H1 (cell line): ENCODE results near the gene GUCY1A2. TPM values are rescaled to one million over a fixed set of nuclear protein-coding genes. Genes with fewer than 3 reads are reported as not detected.

Experiments used
- CTCF ChIA-PET: fragments of 300-600 bp; sonication (Branson Sonifier 250); formaldehyde crosslinking; loops from one replicate; lab custom pipeline; 2021; ENCODE audit not compliant: partially characterized antibody; lab: Charles Lee
- POLR2A ChIA-PET: fragments of 300-600 bp; sonication (Branson Sonifier 250); formaldehyde crosslinking; loops from one replicate; lab custom pipeline; 2021; ENCODE audit warnings: inconsistent platforms; ENCODE audit not compliant: partially characterized antibody; lab: Charles Lee
- DNase-seq, 2 experiments: peaks; one replicate each; pipeline versions ENCODE4 v3.0.0 to v3.0.0-alpha.2; 2010 to 2022; ENCODE audit warnings: low spot score in 2 of 2, low read depth in 1 of 2, mixed read lengths in 1 of 2
- FAIRE-seq: peaks from 2 replicates; lab custom pipeline; 2011; peaks lifted over from hg19 to GRCh38; lab: Jason Lieb, UNC
- H2AFZ ChIP-seq: 2 replicates; pipeline ENCODE4 v1.8.1; 2012; ENCODE audit warnings: low read length, inconsistent platforms
- H2AK5ac ChIP-seq: 2 replicates; pipeline ENCODE4 v1.6.1; 2013; ENCODE audit warnings: low read depth, low read length
- H2BK120ac ChIP-seq: replicated peaks from 2 replicates; pipeline ENCODE3; 2013; ENCODE audit warnings: low read depth, low read length, inconsistent platforms
- H2BK12ac ChIP-seq: 2 replicates; pipeline ENCODE4 v1.6.1; 2013; ENCODE audit warnings: low read depth, low read length
- H2BK15ac ChIP-seq: 2 replicates; pipeline ENCODE4 v1.6.1; 2013; ENCODE audit warnings: low read length
- H2BK20ac ChIP-seq: 2 replicates; pipeline ENCODE4 v1.6.1; 2013; ENCODE audit warnings: low read length
- H2BK5ac ChIP-seq: 2 replicates; pipeline ENCODE4 v1.6.1; 2013; ENCODE audit warnings: low read depth, low read length
- H3K14ac ChIP-seq: 2 replicates; pipeline ENCODE4 v1.6.1; 2013; ENCODE audit warnings: inconsistent platforms; ENCODE audit not compliant: insufficient read length
- H3K18ac ChIP-seq: 2 replicates; pipeline ENCODE4 v1.6.1; 2013; ENCODE audit warnings: low read length; ENCODE audit errors: extremely low read depth
- H3K23ac ChIP-seq: 2 replicates; pipeline ENCODE4 v1.6.1; 2013; ENCODE audit warnings: inconsistent platforms; ENCODE audit not compliant: insufficient read length
- H3K23me2 ChIP-seq: 2 replicates; pipeline ENCODE4 v1.6.1; 2013; ENCODE audit warnings: low read depth, low read length
- H3K27ac ChIP-seq: 2 replicates; pipeline ENCODE4 v1.6.1; 2011; ENCODE audit warnings: low read depth, low read length, inconsistent platforms
- H3K27me3 ChIP-seq, 4 experiments: replicated peaks in 1 of 4; 1 replicate in 1 of 4; 2 replicates in 3 of 4; pipeline versions ENCODE4 v1.6.1 to v1.8.1; 2011 to 2013; ENCODE audit warnings: low read length in 3 of 4, mild to moderate bottlenecking in 3 of 4, inconsistent platforms in 2 of 4, mixed read lengths in 2 of 4, moderate library complexity in 1 of 4; ENCODE audit not compliant: control insufficient read depth in 3 of 4, insufficient read depth in 3 of 4; ENCODE audit errors: extremely low read depth in 1 of 4
- H3K36me3 ChIP-seq, 4 experiments: 2 replicates each; pipeline versions ENCODE4 v1.6.1 to v1.8.1; 2011 to 2013; ENCODE audit warnings: mild to moderate bottlenecking in 4 of 4, low read length in 3 of 4, moderate library complexity in 2 of 4, control low read depth in 1 of 4, inconsistent platforms in 1 of 4; ENCODE audit not compliant: insufficient read depth in 4 of 4, control insufficient read depth in 2 of 4
- H3K4ac ChIP-seq: replicated peaks from 2 replicates; pipeline ENCODE3; 2013; ENCODE audit warnings: low read length, low read depth, mixed read lengths, inconsistent platforms; ENCODE audit not compliant: insufficient read length
- H3K4me1 ChIP-seq, 4 experiments: replicated peaks in 1 of 4; 1 replicate in 1 of 4; 2 replicates in 3 of 4; pipeline versions ENCODE4 v1.6.1 to v1.8.1; 2011 to 2013; ENCODE audit warnings: low read length in 3 of 4, inconsistent platforms in 2 of 4, mixed read lengths in 1 of 4; ENCODE audit not compliant: insufficient read depth in 4 of 4, control insufficient read depth in 3 of 4
- H3K4me2 ChIP-seq, 2 experiments: 2 replicates each; pipeline versions ENCODE4 v1.6.1 to v1.8.1; 2011 to 2013; ENCODE audit warnings: low read depth in 2 of 2, low read length in 2 of 2, control low read depth in 1 of 2, inconsistent platforms in 1 of 2, mild to moderate bottlenecking in 1 of 2; ENCODE audit not compliant: insufficient read depth in 1 of 2
- H3K4me3 ChIP-seq, 4 experiments: fragments of 200-600, 300-600 bp in 1 of 4; sonication (generic), shearing (Covaris generic), sonication (Bioruptor Twin) in 1 of 4; 2 replicates each; pipeline versions ENCODE4 v1.5.1 to v1.8.1; 2011 to 2016; ENCODE audit warnings: low read length in 4 of 4, low read depth in 3 of 4, control low read depth in 2 of 4, inconsistent platforms in 2 of 4, mild to moderate bottlenecking in 2 of 4, mixed read lengths in 1 of 4, moderate library complexity in 1 of 4; ENCODE audit not compliant: insufficient read depth in 2 of 4; ENCODE audit errors: extremely low read depth in 1 of 4
- H3K56ac ChIP-seq: replicated peaks from 2 replicates; pipeline ENCODE3; 2013; ENCODE audit warnings: low read depth, mild to moderate bottlenecking, mixed read lengths, low read length, inconsistent platforms; ENCODE audit not compliant: insufficient read length
- H3K79me1 ChIP-seq: 2 replicates; pipeline ENCODE4 v1.6.1; 2013; ENCODE audit warnings: low read depth, low read length, control low read depth
- H3K79me2 ChIP-seq, 2 experiments: 2 replicates each; pipeline versions ENCODE4 v1.6.1 to v1.8.1; 2012 to 2013; ENCODE audit warnings: low read length in 2 of 2, mild to moderate bottlenecking in 2 of 2, inconsistent platforms in 1 of 2; ENCODE audit not compliant: insufficient read depth in 2 of 2, control insufficient read depth in 1 of 2
- H3K9ac ChIP-seq, 4 experiments: replicated peaks in 1 of 4; 1 replicate in 1 of 4; 2 replicates in 3 of 4; pipeline versions ENCODE4 v1.6.1 to v1.8.1; 2011 to 2013; ENCODE audit warnings: low read depth in 3 of 4, low read length in 3 of 4, control low read depth in 2 of 4, mild to moderate bottlenecking in 2 of 4, moderate library complexity in 2 of 4, inconsistent platforms in 1 of 4; ENCODE audit errors: extremely low read depth in 1 of 4
- H3K9me3 ChIP-seq, 2 experiments: 2 replicates each; pipeline versions ENCODE4 v1.6.1 to v1.8.1; 2012 to 2013; ENCODE audit warnings: mild to moderate bottlenecking in 2 of 2, moderate library complexity in 2 of 2, control low read depth in 1 of 2, inconsistent platforms in 1 of 2, low read depth in 1 of 2, low read length in 1 of 2, mixed read lengths in 1 of 2; ENCODE audit not compliant: insufficient read depth in 2 of 2
- H4K20me1 ChIP-seq, 2 experiments: replicated peaks in 1 of 2; 2 replicates each; pipeline versions ENCODE3 to v1.8.1; 2011 to 2013; ENCODE audit warnings: inconsistent platforms in 2 of 2, low read length in 2 of 2, mild to moderate bottlenecking in 1 of 2; ENCODE audit not compliant: insufficient read depth in 2 of 2, control insufficient read depth in 1 of 2
- H4K5ac ChIP-seq: 2 replicates; pipeline ENCODE4 v1.6.1; 2013; ENCODE audit warnings: low read length, low read depth, mixed read lengths, inconsistent platforms; ENCODE audit not compliant: insufficient read length
- H4K8ac ChIP-seq: 2 replicates; pipeline ENCODE4 v1.8.0; 2013; ENCODE audit warnings: mild to moderate bottlenecking, moderate library complexity, low read length, inconsistent platforms; ENCODE audit not compliant: insufficient read depth; ENCODE audit errors: extremely low read depth
- H4K91ac ChIP-seq: replicated peaks from 2 replicates; pipeline ENCODE3; 2013; ENCODE audit warnings: low read length, mixed read lengths, inconsistent platforms; ENCODE audit not compliant: insufficient read length
- MAX ChIP-seq: IDR thresholded peaks from 2 replicates; pipeline ENCODE4 v1.6.1; 2012; ENCODE audit warnings: inconsistent platforms
- POLR2AphosphoS5 ChIP-seq: IDR thresholded peaks from 2 replicates; pipeline ENCODE4 v1.6.1; 2011; ENCODE audit warnings: low read depth, low read length
- RNF2 ChIP-seq: fragments of 200-900, 300-1000 bp; sonication (generic); IDR thresholded peaks from 2 replicates; pipeline ENCODE4 v1.7.1; 2016; ENCODE audit warnings: borderline replicate concordance, low read depth, mild to moderate bottlenecking, antibody characterized with exemption, low read length; ENCODE audit not compliant: poor library complexity, severe bottlenecking; ENCODE audit errors: missing control alignments
- WGBS, 2 experiments: shearing (Covaris generic) in 1 of 2; methylation state at CpG; one replicate each; pipeline versions ENCODE4 v1.1.6 to v1.1.7; 2013 to 2015; ENCODE audit warnings: low lambda C conversion rate in 2 of 2, mixed read lengths in 2 of 2, inconsistent platforms in 1 of 2, low coverage in 1 of 2, missing lambda C conversion rate in 1 of 2; ENCODE audit not compliant: insufficient replicate concordance in 2 of 2, insufficient coverage in 1 of 2, insufficient read length in 1 of 2; ENCODE audit errors: extremely low coverage in 1 of 2, missing lambda C conversion rate in 1 of 2; 5-methylcytosine and 5-hydroxymethylcytosine counted together
- long read RNA-seq, 2 experiments: library from RNA in 1 of 2; library from capped mRNA in 1 of 2; stranded (forward); transcript quantifications; one replicate each; pipeline ENCODE4 v2.0.0, GENCODE V29; 2021; ENCODE audit warnings: inconsistent platforms in 1 of 2
- polyA minus RNA-seq, 3 experiments: library from RNA; depleted of rRNA, polyadenylated mRNA; stranded (reverse); fragments of >200 nt; gene quantifications; 1 replicate in 2 of 3; 2 replicates in 1 of 3; pipeline ENCODE4 v1.2.3, GENCODE V29; 2011
- polyA plus RNA-seq, 7 experiments: library from polyadenylated mRNA; depleted of rRNA in 3 of 7; stranded (reverse) in 5 of 7; unstranded in 2 of 7; fragments of >200 nt in 5 of 7; fragments of 200-250 nt in 2 of 7; gene quantifications; 1 replicate in 5 of 7; 2 replicates in 1 of 7; 4 replicates in 1 of 7; pipeline versions ENCODE4 v1.2.1 to v1.2.3, GENCODE V29; 2011 to 2013; ENCODE audit warnings: missing spikeins in 2 of 7, mixed read lengths in 2 of 7
- total RNA-seq: library from RNA; stranded (reverse); fragmentation: NEBNext Ultra II Directional; extraction: Animal tissue kit (Norgen Biotek cat#: 25700); gene quantifications from 2 replicates; pipeline ENCODE4 v1.2.1, GENCODE V29; 2021
- TF ChIP-seq, protein P1 (sequence below): IDR thresholded peaks from 2 replicates; pipeline ENCODE4 v1.6.1; 2012; ENCODE audit warnings: inconsistent platforms

GUCY1A2 gene, protein sequence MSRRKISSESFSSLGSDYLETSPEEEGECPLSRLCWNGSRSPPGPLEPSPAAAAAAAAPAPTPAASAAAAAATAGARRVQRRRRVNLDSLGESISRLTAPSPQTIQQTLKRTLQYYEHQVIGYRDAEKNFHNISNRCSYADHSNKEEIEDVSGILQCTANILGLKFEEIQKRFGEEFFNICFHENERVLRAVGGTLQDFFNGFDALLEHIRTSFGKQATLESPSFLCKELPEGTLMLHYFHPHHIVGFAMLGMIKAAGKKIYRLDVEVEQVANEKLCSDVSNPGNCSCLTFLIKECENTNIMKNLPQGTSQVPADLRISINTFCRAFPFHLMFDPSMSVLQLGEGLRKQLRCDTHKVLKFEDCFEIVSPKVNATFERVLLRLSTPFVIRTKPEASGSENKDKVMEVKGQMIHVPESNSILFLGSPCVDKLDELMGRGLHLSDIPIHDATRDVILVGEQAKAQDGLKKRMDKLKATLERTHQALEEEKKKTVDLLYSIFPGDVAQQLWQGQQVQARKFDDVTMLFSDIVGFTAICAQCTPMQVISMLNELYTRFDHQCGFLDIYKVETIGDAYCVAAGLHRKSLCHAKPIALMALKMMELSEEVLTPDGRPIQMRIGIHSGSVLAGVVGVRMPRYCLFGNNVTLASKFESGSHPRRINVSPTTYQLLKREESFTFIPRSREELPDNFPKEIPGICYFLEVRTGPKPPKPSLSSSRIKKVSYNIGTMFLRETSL
- total RNA-seq (1.6 and 1.9 TPM in 2 replicates), polyA plus RNA-seq (2011; rRNA removed) (0.09 and 0.11 TPM in 2 replicates), polyA minus RNA-seq (2011; rRNA and poly(A)+ RNA removed) (2.2 and 2.9 TPM in 2 replicates)
- 0.16 TPM for polyA plus RNA-seq (2011; cell fraction: cytosol; rRNA removed)
- 0.21 TPM for polyA plus RNA-seq (2011; cell fraction: nucleus; rRNA removed)
- polyA plus RNA-seq (2012, experiment 1 of 2), result 0.38 to 0.55 TPM (median 0.46 TPM) in 4 replicates
- polyA plus RNA-seq (2012, experiment 2 of 2), result 0.16 TPM
- 0.34 TPM for polyA plus RNA-seq (2013, experiment 1 of 2)
- 0.46 TPM for polyA plus RNA-seq (2013, experiment 2 of 2)
- 0.37 TPM for polyA minus RNA-seq (2011; cell fraction: cytosol; rRNA and poly(A)+ RNA removed)
- 6.6 TPM for polyA minus RNA-seq (2011; cell fraction: nucleus; rRNA and poly(A)+ RNA removed)
- long read RNA-seq, experiment 1, result 0 reads
- long read RNA-seq, experiment 2, partial matches to known transcripts, result 0 of 1 reads
- long read RNA-seq, experiment 2, other reads (novel, unspliced or antisense), result 1 of 1 reads

- Histone ChIP-seq H3K36me3 (no peaks in the 10 kb centered on the region), H2BK20ac (no peak within 1 kb of the TSS), H3K27me3 (peaks cover 0 to 14% (median 13%) of the 10 kb centered on the region in 4 experiments; a peak in 6 of 7 replicates), H3K18ac (no peak within 1 kb of the TSS; the same call in none of the 2 replicates), H3K4me1 (peaks cover 0 to 8% (median 2%) of the 10 kb centered on the region in 4 experiments; a peak in 4 of 7 replicates), H2AFZ (peak within 1 kb of the TSS; percentile 86), H3K14ac (no peak within 1 kb of the TSS), H2BK12ac (peak within 1 kb of the TSS; percentile 75; the same call in 1 of the 2 replicates), H4K8ac (peak within 1 kb of the TSS; percentile 89), H4K91ac (no peak within 1 kb of the TSS), H3K56ac (no peak within 1 kb of the TSS), H3K79me2 (no peaks in the 10 kb centered on the region), H2AK5ac (no peak within 1 kb of the TSS), H3K9ac (peak within 1 kb of the TSS; percentile 13 to 73 (median 42); a peak in 4 of 7 replicates), H3K23ac (no peak within 1 kb of the TSS), H2BK5ac (no peak within 1 kb of the TSS; the same call in 1 of the 2 replicates), H3K4me3 (peak within 1 kb of the TSS; percentile 46 to 63 (median 48)), H3K23me2 (peaks cover 10% of the 10 kb centered on the region), H3K27ac (no peak within 1 kb of the TSS), H4K20me1 (peaks cover 0 to 3% of the 10 kb centered on the region in 2 experiments), H2BK120ac (no peak within 1 kb of the TSS), H3K4me2 (peak within 1 kb of the TSS; percentile 78 to 98), H3K79me1 (no peaks in the 10 kb centered on the region), H2BK15ac (no peak within 1 kb of the TSS; the same call in 1 of the 2 replicates), H3K4ac (no peak within 1 kb of the TSS), H4K5ac (no peak within 1 kb of the TSS), H3K9me3 (no peaks in the 10 kb centered on the region)
- DNase-seq, result peak in 1 of 2 experiments; percentile 59
- CTCF ChIA-PET, result interaction anchor here (0.7 to 1.9 kb wide), 11 partner anchors 10 to 714 kb away, joined by 3 to 5 read pairs (median 3); no protein-coding TSS in a partner anchor
- POLR2A ChIA-PET, result no interaction called here
- FAIRE-seq, result no peak
- WGBS, 2 experiments, result 1% methylated on average over 23 of the region's 67 CpGs; no CpG with 5 or more reads in 1 of the 2 experiments
- peak; percentile 93 for TF ChIP-seq MAX
- peak; percentile 32 for TF ChIP-seq RNF2
- TF ChIP-seq, protein P1, sequence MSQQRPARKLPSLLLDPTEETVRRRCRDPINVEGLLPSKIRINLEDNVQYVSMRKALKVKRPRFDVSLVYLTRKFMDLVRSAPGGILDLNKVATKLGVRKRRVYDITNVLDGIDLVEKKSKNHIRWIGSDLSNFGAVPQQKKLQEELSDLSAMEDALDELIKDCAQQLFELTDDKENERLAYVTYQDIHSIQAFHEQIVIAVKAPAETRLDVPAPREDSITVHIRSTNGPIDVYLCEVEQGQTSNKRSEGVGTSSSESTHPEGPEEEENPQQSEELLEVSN, result peak; percentile 79
- no peak for TF ChIP-seq POLR2AphosphoS5
These were observed at the start of gene GUCY1A2 for GRCh38 chr11:107018219-107018901. Gene GUCY1A2 (minus strand): TSS chr11:107018476. CDS start chr11:107018055, 421 bp downstream.
